ENCODE results near the gene GINM1.
A peak's percentile ranks its signal among the peaks of the same experiment; 100 is the strongest.

Gene GINM1

GRCh38 chr6:149565527-149566409 lies at the start of gene GINM1:
Gene GINM1 (plus strand): TSS chr6:149566375. CDS start chr6:149566415, 40 bp downstream.
- DNase-seq (ENCODE audit: low spot score), result peak; percentile 91

GRCh38 chr6:149529650-149530049 lies 36.5 kb upstream of the GINM1 start:
- no peak for DNase-seq (ENCODE audit: low spot score)

- DNase-seq (ENCODE audit: low spot score), result no peak
Measured at GRCh38 chr6:149534742-149535141, 31.4 kb upstream of the GINM1 start.

- no peak for DNase-seq (ENCODE audit: low spot score)
Measured at GRCh38 chr6:149541139-149541538, 25.0 kb upstream of the GINM1 start.

- DNase-seq (ENCODE audit: low spot score), result no peak
Measured at GRCh38 chr6:149544646-149545257, 21.4 kb upstream of the GINM1 start.

GRCh38 chr6:149545258-149545753 lies 20.9 kb upstream of the GINM1 start:
- DNase-seq (ENCODE audit: low spot score), result peak; percentile 64

GRCh38 chr6:149545754-149546471 lies 20.3 kb upstream of the GINM1 start, which contains the start of gene PPIL4:
Gene PPIL4 (minus strand): TSS chr6:149546043. CDS start chr6:149546005, 38 bp downstream.
- peak; percentile 91 for DNase-seq (ENCODE audit: low spot score)

- DNase-seq (ENCODE audit: low spot score), result no peak
Measured at GRCh38 chr6:149551920-149552319, 14.3 kb upstream of the GINM1 start.

GRCh38 chr6:149558029-149558428 lies 8.1 kb upstream of the GINM1 start:
- DNase-seq (ENCODE audit: low spot score), result no peak

GRCh38 chr6:149559389-149559788 lies 6.8 kb upstream of the GINM1 start:
- DNase-seq (ENCODE audit: low spot score), result no peak

GRCh38 chr6:149560736-149561135 lies 5.4 kb upstream of the GINM1 start:
- DNase-seq (ENCODE audit: low spot score), result peak; percentile 18

GRCh38 chr6:149563203-149563927 lies 2.8 kb upstream of the GINM1 start:
- DNase-seq (ENCODE audit: low spot score), result peak; percentile 48

GRCh38 chr6:149563928-149564325 lies 2.2 kb upstream of the GINM1 start:
- no peak for DNase-seq (ENCODE audit: low spot score)

- DNase-seq (ENCODE audit: low spot score), result peak; percentile 38
Measured at GRCh38 chr6:149566410-149567193, 427 bp downstream of the GINM1 start.

GRCh38 chr6:149567194-149567586 lies 1.0 kb downstream of the GINM1 start:
- DNase-seq (ENCODE audit: low spot score), result no peak

- DNase-seq (ENCODE audit: low spot score), result no peak
Measured at GRCh38 chr6:149567945-149568585, 1.9 kb downstream of the GINM1 start.

- no peak for DNase-seq (ENCODE audit: low spot score)
Measured at GRCh38 chr6:149580880-149581279, 14.7 kb downstream of the GINM1 start.

GRCh38 chr6:149581349-149581748 lies 15.2 kb downstream of the GINM1 start:
- DNase-seq (ENCODE audit: low spot score), result no peak

- no peak for DNase-seq (ENCODE audit: low spot score)
Measured at GRCh38 chr6:149586149-149586548, 20.0 kb downstream of the GINM1 start.

GRCh38 chr6:149592983-149593382 lies 26.8 kb downstream of the GINM1 start:
- DNase-seq (ENCODE audit: low spot score), result no peak

Data from kidney capillary endothelial cell (primary cell).